ENCODE data around the gene EID3.

EID3 gene

DNA sequence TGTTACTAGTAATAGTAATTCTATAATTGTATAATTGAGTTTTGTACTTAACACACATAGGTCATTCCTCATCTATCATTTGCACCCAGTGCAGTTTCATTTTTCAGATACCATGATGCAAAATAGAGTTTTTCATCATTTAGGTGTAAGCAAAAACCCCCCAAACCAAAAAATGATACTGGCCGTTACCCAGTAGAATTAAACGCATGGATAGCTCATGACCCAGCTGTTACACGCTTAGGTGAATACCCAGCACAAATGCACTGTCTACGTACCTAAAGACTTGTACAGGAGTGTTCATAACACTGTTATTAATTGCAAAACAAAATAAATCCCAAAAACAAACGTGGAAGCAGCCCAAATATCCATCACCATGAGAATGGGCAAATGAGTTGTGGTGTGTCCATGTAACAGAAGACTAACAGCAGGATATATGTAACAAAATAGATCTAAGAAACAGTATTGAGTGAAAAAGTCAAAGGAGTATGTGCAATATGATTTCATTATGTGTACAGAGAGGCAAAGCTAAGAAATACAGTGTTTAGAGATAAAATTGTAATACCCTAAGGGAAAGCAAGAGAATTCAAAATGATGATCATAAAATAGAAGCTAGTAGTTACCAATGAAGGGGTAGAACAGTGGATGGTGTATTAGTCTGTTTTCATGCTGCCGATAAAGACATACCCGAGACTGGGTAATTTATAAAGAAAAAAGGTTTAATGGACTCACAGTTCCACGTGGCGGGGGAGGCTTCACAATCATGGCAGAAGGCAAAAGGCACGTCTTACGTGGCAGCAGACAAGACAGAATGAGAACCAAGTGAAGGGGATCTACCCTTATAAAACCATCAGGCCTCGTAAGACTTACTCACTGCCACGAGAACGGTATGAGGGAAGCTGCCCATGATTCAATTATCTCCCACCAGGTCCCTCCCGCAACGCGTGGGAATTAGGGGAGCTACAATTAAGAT lies 49.8 kb downstream of the EID3 start:
- DNase-seq (ENCODE audit: low read depth in 1 of 2, low spot score in 1 of 2), result no peak

DNA sequence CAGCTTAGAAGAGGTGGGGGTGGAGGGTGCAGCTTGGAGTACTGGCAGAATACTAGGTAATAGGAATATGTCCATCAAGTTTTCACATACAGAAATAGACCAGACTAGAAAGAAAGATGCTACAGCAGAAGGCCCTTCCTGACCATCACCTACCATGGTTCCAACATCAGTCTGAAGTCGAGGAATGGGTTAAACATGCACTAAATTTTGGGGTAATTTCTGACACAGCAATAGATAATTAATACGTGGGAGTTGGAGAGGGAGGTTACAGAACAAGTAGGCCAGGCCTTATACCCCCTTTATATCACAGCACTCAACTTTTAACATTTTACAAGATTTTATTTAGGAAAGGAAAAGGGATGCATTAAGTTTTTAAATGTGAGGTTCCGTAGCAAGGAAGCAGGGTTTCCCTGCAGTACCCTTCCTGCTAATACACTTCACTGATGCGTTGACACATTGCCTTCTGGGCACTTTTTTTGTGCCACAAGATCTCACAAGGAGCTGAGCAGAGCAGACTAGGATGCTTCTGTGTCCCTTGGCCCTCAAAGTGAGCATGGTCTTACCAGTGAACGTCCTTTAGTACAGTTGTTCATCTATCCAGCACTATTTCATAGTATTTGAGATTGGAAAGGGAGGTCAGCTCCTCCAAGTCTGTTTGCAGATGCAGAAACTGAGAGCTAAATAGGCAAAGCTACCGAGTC lies 50.8 kb downstream of the EID3 start:
- no peak for DNase-seq (ENCODE audit: low read depth in 1 of 2, low spot score in 1 of 2)

Measured in activated T-helper 1 cell treated with anti-CD3 and anti-CD28 coated beads, Interleukin-2, amount 50 U/mL, for 16 hours (primary cell).